Measurements from ENCODE around the gene SLC9A6. TPM values are rescaled to one million over a fixed set of nuclear protein-coding genes. Genes with fewer than 3 reads are reported as not detected.

SLC9A6 gene
- total and polyA plus RNA-seq, 2 of the 13 experiments (the other 11 are each of a cell fraction or from before 2014, with no cell fraction given): 3.9 to 8.0 TPM

DNA sequence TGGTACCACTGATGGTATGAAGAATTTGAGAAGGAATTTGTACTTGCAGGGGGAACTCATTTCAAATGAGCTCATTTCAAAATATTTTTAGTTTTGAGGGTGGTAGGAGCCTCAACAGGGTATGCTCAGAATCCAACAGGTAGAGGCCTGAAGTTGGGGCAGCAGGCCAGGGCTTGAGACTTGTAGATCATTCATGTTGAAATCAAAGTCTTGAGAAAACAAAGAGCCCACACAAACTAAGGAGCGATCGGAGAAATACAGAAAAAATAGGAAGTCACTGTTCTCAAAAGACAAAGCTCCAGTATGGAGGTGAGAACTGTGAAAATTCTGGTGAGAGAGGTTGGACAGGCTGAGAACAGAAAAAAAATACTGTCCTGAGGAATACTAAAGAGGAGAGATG, 979 bp upstream of the SLC9A6 start (continued):
- TF ChIP-seq ZZZ3 (CRISPR knock-in tag; IDR thresholded peaks at IDR 0.05; ENCODE audit: borderline replicate concordance): no peak

DNA sequence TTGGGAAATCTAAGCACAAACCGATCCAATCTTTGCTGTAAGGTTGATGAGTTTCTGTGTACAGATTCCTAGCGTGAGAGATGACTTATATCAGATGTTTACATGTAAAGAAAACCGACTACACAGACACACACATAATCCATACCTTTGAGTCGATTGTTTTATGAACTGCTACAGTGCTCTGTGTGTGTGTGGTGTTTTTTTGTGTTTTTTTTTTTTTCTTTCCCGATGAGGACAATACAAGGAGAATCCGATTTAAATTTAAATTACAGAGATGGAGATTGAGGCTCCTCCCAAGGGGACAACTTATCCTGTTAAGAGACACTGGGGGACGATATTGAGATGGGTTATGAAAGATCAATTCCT, 461 bp upstream of the SLC9A6 start:
- 2% methylated on average over 5 of the region's 7 CpGs for whole genome bisulfite sequencing (ENCODE audit: low lambda C conversion rate)
- CTCF ChIA-PET (ENCODE audit: low intra/inter-chr PET ratio, low total read pairs): no interaction called here
- H3K27me3 ChIP-seq (ENCODE audit: control insufficient read depth in 1 of 2, insufficient read depth in 2 of 2, low read length in 2 of 2): no peaks in the 10 kb centered on the region
- no peaks in the 10 kb centered on the region for H3K36me3 ChIP-seq (replicated peaks in 1 of 2; ENCODE audit: control insufficient read depth in 1 of 2, insufficient read depth in 2 of 2, low read length in 2 of 2)
- H3K4me3 ChIP-seq (replicated peaks in 1 of 3; ENCODE audit: insufficient read depth in 1 of 3, low read depth in 2 of 3, low read length in 3 of 3): peak overlapping the region; percentile 71 to 81 (median 79)
- peak overlapping the region; percentile 98 for H2AFZ ChIP-seq (ENCODE audit: low read length)
- no peaks in the 10 kb centered on the region for H4K20me1 ChIP-seq (ENCODE audit: insufficient read depth, low read length)
- ATAC-seq: no peak
- no peaks in the 10 kb centered on the region for H3K79me2 ChIP-seq (ENCODE audit: insufficient read depth, low read length)
- TF ChIP-seq SRSF1 (optimal IDR thresholded peaks at IDR 0.05; ENCODE audit: low read depth, low read length): no peak
- TF ChIP-seq ZFP1 (CRISPR knock-in tag; IDR thresholded peaks at IDR 0.05): no peak
- H3K9ac ChIP-seq (ENCODE audit: insufficient read depth, low read depth, low read length): peak overlapping the region; percentile 63; the same call in 1 of the 2 replicates
- no TSS peak for BruUV-seq (replicated peaks)
- intact Hi-C loops (cut with micrococcal nuclease; ENCODE audit: unreplicated experiment): no loop called here
- no peak overlapping the region for H3K27ac ChIP-seq (ENCODE audit: extremely low read length, insufficient read depth, low read length)
- POLR2A ChIA-PET: interaction anchor here (1.2 to 1.4 kb wide), 2 partner anchors 10 to 11 kb away, joined by 3 to 7 read pairs; partner anchors contain the start of gene MMGT1
- no peaks in the 10 kb centered on the region; the same call in 1 of the 2 replicates for H3K4me1 ChIP-seq (ENCODE audit: insufficient read depth, low read length)
- H3K9me3 ChIP-seq (ENCODE audit: low read length): no peaks in the 10 kb centered on the region
- no peak for DNase-seq (ENCODE audit: low spot score)
- H3K4me2 ChIP-seq (ENCODE audit: low read depth, low read length): peak overlapping the region; percentile 78
- FAIRE-seq: no peak
- in situ Hi-C loops (cut with HindIII; ENCODE audit: extremely low pct_ligation_motif_present, low pct_unique_long_range_greater_than_20kb): no loop called here

DNA sequence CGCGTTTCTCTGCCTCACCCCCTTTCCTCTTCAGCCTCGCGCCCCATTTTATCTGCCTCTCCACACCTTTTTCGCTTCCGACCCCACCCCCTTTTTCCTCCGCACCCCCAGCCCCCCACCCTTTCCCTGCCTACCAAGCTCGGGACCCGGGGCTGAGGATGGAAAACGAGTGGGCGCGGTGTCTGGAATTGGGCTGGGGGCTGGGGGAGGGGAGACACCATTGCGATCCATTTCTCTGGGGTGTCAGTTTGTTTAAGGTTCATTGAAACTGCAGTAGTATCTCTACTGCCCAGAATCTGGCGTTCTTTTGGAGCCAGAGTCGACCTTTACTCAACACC, 707 bp downstream of the SLC9A6 start:
- Histone ChIP-seq H3K9me3 (ENCODE audit: low read length) (no peaks in the 10 kb centered on the region), H3K79me2 (ENCODE audit: insufficient read depth, low read length) (no peaks in the 10 kb centered on the region), H3K9ac (ENCODE audit: insufficient read depth, low read depth, low read length) (peak overlapping the region; percentile 67), H3K27ac (ENCODE audit: extremely low read length, insufficient read depth, low read length) (peak overlapping the region; percentile 38), H3K4me1 (ENCODE audit: insufficient read depth, low read length) (no peaks in the 10 kb centered on the region; the same call in 1 of the 2 replicates), H4K20me1 (ENCODE audit: insufficient read depth, low read length) (no peaks in the 10 kb centered on the region), H3K36me3 (replicated peaks in 1 of 2; ENCODE audit: control insufficient read depth in 1 of 2, insufficient read depth in 2 of 2, low read length in 2 of 2) (no peaks in the 10 kb centered on the region), H3K4me3 (replicated peaks in 1 of 3; ENCODE audit: insufficient read depth in 1 of 3, low read depth in 2 of 3, low read length in 3 of 3) (peak overlapping the region; percentile 71 to 81 (median 79)), H2AFZ (ENCODE audit: low read length) (no peak overlapping the region), H3K27me3 (ENCODE audit: control insufficient read depth in 1 of 2, insufficient read depth in 2 of 2, low read length in 2 of 2) (no peaks in the 10 kb centered on the region), H3K4me2 (ENCODE audit: low read depth, low read length) (peak overlapping the region; percentile 62)
- CTCF ChIA-PET (ENCODE audit: low intra/inter-chr PET ratio, low total read pairs): no interaction called here
- in situ Hi-C loops (cut with HindIII; ENCODE audit: extremely low pct_ligation_motif_present, low pct_unique_long_range_greater_than_20kb): no loop called here
- ATAC-seq: peak; percentile 30; the same call in 2 of the 3 replicates
- intact Hi-C loops (cut with micrococcal nuclease; ENCODE audit: unreplicated experiment): no loop called here
- no TSS peak for BruUV-seq (replicated peaks)
- under 1% methylated on average over 15 of the region's 15 CpGs for WGBS (ENCODE audit: low lambda C conversion rate)
- no peak for DNase-seq (ENCODE audit: low spot score)
- no peak for FAIRE-seq
- POLR2A ChIA-PET: no interaction called here
- no peak for TF ChIP-seq PHF5A (CRISPR knock-in tag; IDR thresholded peaks at IDR 0.05; ENCODE audit: low read depth, unreplicated experiment)
- TF ChIP-seq, protein P1, sequence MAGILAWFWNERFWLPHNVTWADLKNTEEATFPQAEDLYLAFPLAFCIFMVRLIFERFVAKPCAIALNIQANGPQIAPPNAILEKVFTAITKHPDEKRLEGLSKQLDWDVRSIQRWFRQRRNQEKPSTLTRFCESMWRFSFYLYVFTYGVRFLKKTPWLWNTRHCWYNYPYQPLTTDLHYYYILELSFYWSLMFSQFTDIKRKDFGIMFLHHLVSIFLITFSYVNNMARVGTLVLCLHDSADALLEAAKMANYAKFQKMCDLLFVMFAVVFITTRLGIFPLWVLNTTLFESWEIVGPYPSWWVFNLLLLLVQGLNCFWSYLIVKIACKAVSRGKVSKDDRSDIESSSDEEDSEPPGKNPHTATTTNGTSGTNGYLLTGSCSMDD (CRISPR knock-in tag; IDR thresholded peaks at IDR 0.05): no peak
- TF ChIP-seq, protein P2, sequence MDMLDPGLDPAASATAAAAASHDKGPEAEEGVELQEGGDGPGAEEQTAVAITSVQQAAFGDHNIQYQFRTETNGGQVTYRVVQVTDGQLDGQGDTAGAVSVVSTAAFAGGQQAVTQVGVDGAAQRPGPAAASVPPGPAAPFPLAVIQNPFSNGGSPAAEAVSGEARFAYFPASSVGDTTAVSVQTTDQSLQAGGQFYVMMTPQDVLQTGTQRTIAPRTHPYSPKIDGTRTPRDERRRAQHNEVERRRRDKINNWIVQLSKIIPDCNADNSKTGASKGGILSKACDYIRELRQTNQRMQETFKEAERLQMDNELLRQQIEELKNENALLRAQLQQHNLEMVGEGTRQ (IDR thresholded peaks at IDR 0.05; ENCODE audit: low read depth, low read length): no peak
- TF ChIP-seq, protein P2 (CRISPR knock-in tag; IDR thresholded peaks at IDR 0.05; ENCODE audit: borderline replicate concordance): no peak
- TF ChIP-seq ZKSCAN5 (CRISPR knock-in tag; IDR thresholded peaks at IDR 0.05): no peak
- TF ChIP-seq ZNF124 (CRISPR knock-in tag; IDR thresholded peaks at IDR 0.05): no peak
- no peak for TF ChIP-seq ZNF468 (CRISPR knock-in tag; IDR thresholded peaks at IDR 0.05)
- TF ChIP-seq, protein P3, sequence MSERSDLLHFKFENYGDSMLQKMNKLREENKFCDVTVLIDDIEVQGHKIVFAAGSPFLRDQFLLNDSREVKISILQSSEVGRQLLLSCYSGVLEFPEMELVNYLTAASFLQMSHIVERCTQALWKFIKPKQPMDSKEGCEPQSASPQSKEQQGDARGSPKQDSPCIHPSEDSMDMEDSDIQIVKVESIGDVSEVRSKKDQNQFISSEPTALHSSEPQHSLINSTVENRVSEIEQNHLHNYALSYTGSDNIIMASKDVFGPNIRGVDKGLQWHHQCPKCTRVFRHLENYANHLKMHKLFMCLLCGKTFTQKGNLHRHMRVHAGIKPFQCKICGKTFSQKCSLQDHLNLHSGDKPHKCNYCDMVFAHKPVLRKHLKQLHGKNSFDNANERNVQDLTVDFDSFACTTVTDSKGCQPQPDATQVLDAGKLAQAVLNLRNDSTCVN (CRISPR knock-in tag; IDR thresholded peaks at IDR 0.05; ENCODE audit: borderline replicate concordance): no peak
- TF ChIP-seq ZNF225 (CRISPR knock-in tag; IDR thresholded peaks at IDR 0.05): no peak
- TF ChIP-seq, protein P4, sequence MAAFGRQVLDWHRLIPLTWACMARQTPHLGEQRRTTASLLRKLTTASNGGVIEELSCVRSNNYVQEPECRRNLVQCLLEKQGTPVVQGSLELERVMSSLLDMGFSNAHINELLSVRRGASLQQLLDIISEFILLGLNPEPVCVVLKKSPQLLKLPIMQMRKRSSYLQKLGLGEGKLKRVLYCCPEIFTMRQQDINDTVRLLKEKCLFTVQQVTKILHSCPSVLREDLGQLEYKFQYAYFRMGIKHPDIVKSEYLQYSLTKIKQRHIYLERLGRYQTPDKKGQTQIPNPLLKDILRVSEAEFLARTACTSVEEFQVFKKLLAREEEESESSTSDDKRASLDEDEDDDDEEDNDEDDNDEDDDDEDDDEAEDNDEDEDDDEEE (CRISPR knock-in tag; IDR thresholded peaks at IDR 0.05): no peak
